HepG2 (cell line): ENCODE data around the gene TCAP. TPM values are rescaled to one million over a fixed set of nuclear protein-coding genes. Genes with fewer than 3 reads are reported as not detected.

Experiments used
- ARNT2 ChIP-seq: sonication (generic); formaldehyde crosslinking; IDR thresholded peaks from 2 replicates; pipeline ENCODE4 v1.8.0; 2022; ENCODE audit warnings: mild to moderate bottlenecking, low read depth, missing genetic modification reagents, moderate library complexity
- CEBPB ChIP-seq: IDR thresholded peaks from 2 replicates; pipeline ENCODE4 v1.6.1; 2011; ENCODE audit warnings: low read depth, low read length, improper control_type of control experiment, borderline replicate concordance
- CEBPG ChIP-seq: IDR thresholded peaks from 2 replicates; pipeline ENCODE4 v1.6.1; 2016
- ERF ChIP-seq: IDR thresholded peaks from 2 replicates; pipeline ENCODE4 v1.6.1; 2018; ENCODE audit warnings: missing biosample characterization, missing genetic modification reagents
- FOSL2 ChIP-seq: sonication (generic); formaldehyde crosslinking; IDR thresholded peaks from 2 replicates; pipeline ENCODE4 v1.4.0; 2020; ENCODE audit warnings: missing genetic modification reagents
- HNF4G ChIP-seq, 2 experiments: sonication (generic) in 1 of 2; formaldehyde crosslinking in 1 of 2; IDR thresholded peaks; 2 replicates each; pipeline versions ENCODE4 v1.4.0 to v1.6.1; 2011 to 2020; ENCODE audit warnings: borderline replicate concordance in 2 of 2, low read depth in 2 of 2, mild to moderate bottlenecking in 2 of 2, low read length in 1 of 2, missing genetic modification reagents in 1 of 2, moderate library complexity in 1 of 2
- HOXA3 ChIP-seq: sonication (generic); formaldehyde crosslinking; IDR thresholded peaks from 2 replicates; pipeline ENCODE4 v1.5.0; 2020; ENCODE audit warnings: missing genetic modification reagents
- MED1 ChIP-seq: sonication (generic); formaldehyde crosslinking; IDR thresholded peaks from 2 replicates; pipeline ENCODE4 v1.4.0; 2020; ENCODE audit warnings: missing genetic modification reagents
- NFKB2 ChIP-seq: sonication (generic); formaldehyde crosslinking; IDR thresholded peaks from 2 replicates; pipeline ENCODE4 v1.4.0; 2020; ENCODE audit warnings: missing genetic modification reagents, borderline replicate concordance
- ONECUT2 ChIP-seq: sonication (generic); formaldehyde crosslinking; IDR thresholded peaks from 2 replicates; pipeline ENCODE4 v1.4.0; 2020; ENCODE audit warnings: missing genetic modification reagents
- PHF21A ChIP-seq: sonication (generic); formaldehyde crosslinking; IDR thresholded peaks from 2 replicates; pipeline ENCODE4 v1.5.0; 2020; ENCODE audit warnings: mild to moderate bottlenecking, missing genetic modification reagents
- POLR2A ChIP-seq, 2 experiments: IDR thresholded peaks; 2 replicates each; pipeline ENCODE4 v1.6.1; 2011; ENCODE audit warnings: low read depth in 2 of 2, low read length in 2 of 2, mild to moderate bottlenecking in 1 of 2, moderate library complexity in 1 of 2; ENCODE audit not compliant: insufficient read depth in 1 of 2
- RBM39 ChIP-seq: fragments of 200-400 bp; formaldehyde crosslinking; IDR thresholded peaks from one replicate; pipeline ENCODE4 v1.6.1; 2018; ENCODE audit warnings: antibody characterized with exemption, mild to moderate bottlenecking, low read depth, low read length; ENCODE audit not compliant: poor library complexity, severe bottlenecking
- RFXAP ChIP-seq: sonication (generic); formaldehyde crosslinking; IDR thresholded peaks from 2 replicates; pipeline ENCODE4 v1.4.0; 2020; ENCODE audit warnings: missing genetic modification reagents, borderline replicate concordance
- SAP130 ChIP-seq: IDR thresholded peaks from 2 replicates; pipeline ENCODE4 v1.6.1; 2016; ENCODE audit warnings: low read depth
- SOX5 ChIP-seq: IDR thresholded peaks from 2 replicates; pipeline ENCODE4 v1.6.1; 2016; ENCODE audit warnings: borderline replicate concordance
- STAG1 ChIP-seq: sonication (generic); formaldehyde crosslinking; IDR thresholded peaks from 2 replicates; pipeline ENCODE4 v1.4.0; 2020; ENCODE audit warnings: missing genetic modification reagents
- TBL1XR1 ChIP-seq: fragments of 150-350 bp; IDR thresholded peaks from 2 replicates; pipeline ENCODE4 v1.6.1; 2014; ENCODE audit warnings: borderline replicate concordance, low read length; ENCODE audit not compliant: partially characterized antibody
- U2AF1 ChIP-seq: fragments of 200-400 bp; formaldehyde crosslinking; optimal IDR thresholded peaks from 2 replicates; pipeline ENCODE3; 2017; ENCODE audit warnings: mild to moderate bottlenecking, low read depth, low read length
- ZMYM4 ChIP-seq: sonication (generic); formaldehyde crosslinking; IDR thresholded peaks from 2 replicates; pipeline ENCODE4 v1.8.1; 2023; ENCODE audit warnings: mild to moderate bottlenecking, missing genetic modification reagents
- ZNF788 ChIP-seq: sonication (generic); formaldehyde crosslinking; IDR thresholded peaks from 2 replicates; pipeline ENCODE4 v1.5.0; 2020; ENCODE audit warnings: mild to moderate bottlenecking, missing genetic modification reagents, borderline replicate concordance
- polyA plus RNA-seq, 8 experiments: library from polyadenylated mRNA; depleted of rRNA in 3 of 8; stranded (reverse) in 7 of 8; unstranded in 1 of 8; fragments of >200 nt; fragmentation: Illumina TruSeq in 4 of 8; extraction: Trizol in 4 of 8; gene quantifications; 2 replicates each; pipeline versions ENCODE4 v1.2.1 to v1.2.3, GENCODE V29; 2011 to 2016; ENCODE audit warnings: low read depth in 4 of 8, missing spikeins in 1 of 8, mixed read lengths in 1 of 8; ENCODE audit not compliant: insufficient read depth in 1 of 8
- total RNA-seq, 5 experiments: library from RNA; depleted of rRNA; stranded (reverse); fragments of >200 nt; fragmentation: Illumina TruSeq; extraction: Trizol; gene quantifications; 2 replicates each; pipeline ENCODE4 v1.2.3, GENCODE V29; 2016; ENCODE audit warnings: low read depth in 1 of 5
- TF ChIP-seq, protein P1 (sequence below): IDR thresholded peaks from 2 replicates; pipeline ENCODE4 v1.4.0; 2020; ENCODE audit warnings: mild to moderate bottlenecking, missing genetic modification reagents
- TF ChIP-seq, protein P2 (sequence below): IDR thresholded peaks from 2 replicates; pipeline ENCODE4 v1.6.1; 2016; ENCODE audit warnings: mild to moderate bottlenecking
- TF ChIP-seq, protein P3 (sequence below): IDR thresholded peaks from 2 replicates; pipeline ENCODE4 v1.6.1; 2016; ENCODE audit warnings: missing compliant biosample characterization, missing genetic modification reagents, borderline replicate concordance

Gene TCAP
- total and polyA plus RNA-seq, 2 of the 13 experiments (the other 11 are each of a cell fraction or from before 2014, with no cell fraction given): 0.24 to 0.65 TPM

DNA sequence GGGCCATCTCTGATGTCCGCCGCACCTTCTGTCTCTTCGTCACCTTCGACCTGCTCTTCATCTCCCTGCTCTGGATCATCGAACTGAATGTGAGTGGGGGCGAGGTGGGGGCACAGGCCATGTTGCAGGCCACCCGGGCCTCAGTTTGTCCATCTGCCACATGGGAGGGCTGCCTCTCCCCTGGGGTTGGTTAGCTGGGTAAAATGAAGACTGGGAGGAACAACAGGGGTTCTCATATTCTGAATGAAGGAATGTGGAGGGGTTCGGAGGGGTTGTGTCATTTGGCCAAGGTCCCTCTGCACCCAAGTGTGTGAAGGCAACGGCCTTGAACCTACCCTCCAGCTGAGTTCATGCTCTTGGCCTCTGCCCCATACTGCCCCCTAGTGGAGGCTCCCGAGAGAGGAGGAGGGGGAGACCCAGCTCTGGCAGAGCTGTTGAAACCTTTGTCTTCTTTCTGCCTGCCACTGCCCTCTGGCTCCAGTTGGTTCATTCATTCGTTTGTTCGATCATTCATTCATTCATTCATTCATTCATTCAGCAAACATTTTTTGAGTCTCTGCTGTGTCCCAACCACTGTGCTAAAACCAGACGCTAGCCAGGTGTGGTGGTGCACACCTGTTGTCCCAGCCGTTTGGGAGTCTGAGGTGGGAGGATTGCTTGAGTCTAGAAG, 11.4 kb upstream of the TCAP start (continued):
- TF ChIP-seq, protein P1, sequence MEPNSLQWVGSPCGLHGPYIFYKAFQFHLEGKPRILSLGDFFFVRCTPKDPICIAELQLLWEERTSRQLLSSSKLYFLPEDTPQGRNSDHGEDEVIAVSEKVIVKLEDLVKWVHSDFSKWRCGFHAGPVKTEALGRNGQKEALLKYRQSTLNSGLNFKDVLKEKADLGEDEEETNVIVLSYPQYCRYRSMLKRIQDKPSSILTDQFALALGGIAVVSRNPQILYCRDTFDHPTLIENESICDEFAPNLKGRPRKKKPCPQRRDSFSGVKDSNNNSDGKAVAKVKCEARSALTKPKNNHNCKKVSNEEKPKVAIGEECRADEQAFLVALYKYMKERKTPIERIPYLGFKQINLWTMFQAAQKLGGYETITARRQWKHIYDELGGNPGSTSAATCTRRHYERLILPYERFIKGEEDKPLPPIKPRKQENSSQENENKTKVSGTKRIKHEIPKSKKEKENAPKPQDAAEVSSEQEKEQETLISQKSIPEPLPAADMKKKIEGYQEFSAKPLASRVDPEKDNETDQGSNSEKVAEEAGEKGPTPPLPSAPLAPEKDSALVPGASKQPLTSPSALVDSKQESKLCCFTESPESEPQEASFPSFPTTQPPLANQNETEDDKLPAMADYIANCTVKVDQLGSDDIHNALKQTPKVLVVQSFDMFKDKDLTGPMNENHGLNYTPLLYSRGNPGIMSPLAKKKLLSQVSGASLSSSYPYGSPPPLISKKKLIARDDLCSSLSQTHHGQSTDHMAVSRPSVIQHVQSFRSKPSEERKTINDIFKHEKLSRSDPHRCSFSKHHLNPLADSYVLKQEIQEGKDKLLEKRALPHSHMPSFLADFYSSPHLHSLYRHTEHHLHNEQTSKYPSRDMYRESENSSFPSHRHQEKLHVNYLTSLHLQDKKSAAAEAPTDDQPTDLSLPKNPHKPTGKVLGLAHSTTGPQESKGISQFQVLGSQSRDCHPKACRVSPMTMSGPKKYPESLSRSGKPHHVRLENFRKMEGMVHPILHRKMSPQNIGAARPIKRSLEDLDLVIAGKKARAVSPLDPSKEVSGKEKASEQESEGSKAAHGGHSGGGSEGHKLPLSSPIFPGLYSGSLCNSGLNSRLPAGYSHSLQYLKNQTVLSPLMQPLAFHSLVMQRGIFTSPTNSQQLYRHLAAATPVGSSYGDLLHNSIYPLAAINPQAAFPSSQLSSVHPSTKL (CRISPR knock-in tag): peak; percentile 49
- TF ChIP-seq ARNT2 (CRISPR knock-in tag) (0 out of 2 replicates have a peak, but pooled peaks have one; percentile 35), HNF4G (IDR thresholded peaks at IDR 0.05; ENCODE audit: borderline replicate concordance, low read depth, low read length) (peak; percentile 59; the same call in 1 of the 2 replicates), HNF4G (CRISPR knock-in tag; IDR thresholded peaks at IDR 0.05; ENCODE audit: borderline replicate concordance, low read depth) (peak; percentile 70; the same call in 1 of the 2 replicates), NFKB2 (CRISPR knock-in tag) (0 out of 2 replicates have a peak, but pooled peaks have one; percentile 11), ZMYM4 (CRISPR knock-in tag) (peak; percentile 48; the same call in 1 of the 2 replicates), RFXAP (CRISPR knock-in tag) (peak; percentile 64; the same call in 1 of the 2 replicates), SOX5 (CRISPR knock-in tag) (peak; percentile 57; the same call in 1 of the 2 replicates), STAG1 (CRISPR knock-in tag) (peak; percentile 59), U2AF1 (peak; percentile 59), POLR2A (IDR thresholded peaks at IDR 0.05; ENCODE audit: insufficient read depth in 1 of 2, low read depth in 2 of 2, low read length in 2 of 2) (no peak), HOXA3 (CRISPR knock-in tag) (peak; percentile 49; the same call in 1 of the 2 replicates), TBL1XR1 (peak; percentile 53), RBM39 (no peak), MED1 (CRISPR knock-in tag) (peak; percentile 40; the same call in 1 of the 2 replicates), ZNF788 (CRISPR knock-in tag) (peak; percentile 54; the same call in 1 of the 2 replicates), FOSL2 (CRISPR knock-in tag) (peak; percentile 39; the same call in 1 of the 2 replicates), ERF (CRISPR knock-in tag) (peak; percentile 76; the same call in 1 of the 2 replicates), CEBPB (0 out of 2 replicates have a peak, but pooled peaks have one; percentile 2), SAP130 (CRISPR knock-in tag) (peak; percentile 72), PHF21A (CRISPR knock-in tag) (0 out of 2 replicates have a peak, but pooled peaks have one; percentile 28), ONECUT2 (CRISPR knock-in tag) (no peak), CEBPG (CRISPR knock-in tag) (peak; percentile 62)
- TF ChIP-seq, protein P2, sequence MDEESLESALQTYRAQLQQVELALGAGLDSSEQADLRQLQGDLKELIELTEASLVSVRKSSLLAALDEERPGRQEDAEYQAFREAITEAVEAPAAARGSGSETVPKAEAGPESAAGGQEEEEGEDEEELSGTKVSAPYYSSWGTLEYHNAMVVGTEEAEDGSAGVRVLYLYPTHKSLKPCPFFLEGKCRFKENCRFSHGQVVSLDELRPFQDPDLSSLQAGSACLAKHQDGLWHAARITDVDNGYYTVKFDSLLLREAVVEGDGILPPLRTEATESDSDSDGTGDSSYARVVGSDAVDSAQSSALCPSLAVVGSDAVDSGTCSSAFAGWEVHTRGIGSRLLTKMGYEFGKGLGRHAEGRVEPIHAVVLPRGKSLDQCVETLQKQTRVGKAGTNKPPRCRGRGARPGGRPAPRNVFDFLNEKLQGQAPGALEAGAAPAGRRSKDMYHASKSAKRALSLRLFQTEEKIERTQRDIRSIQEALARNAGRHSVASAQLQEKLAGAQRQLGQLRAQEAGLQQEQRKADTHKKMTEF (CRISPR knock-in tag): 0 out of 2 replicates have a peak, but pooled peaks have one; percentile 23
- TF ChIP-seq, protein P3, sequence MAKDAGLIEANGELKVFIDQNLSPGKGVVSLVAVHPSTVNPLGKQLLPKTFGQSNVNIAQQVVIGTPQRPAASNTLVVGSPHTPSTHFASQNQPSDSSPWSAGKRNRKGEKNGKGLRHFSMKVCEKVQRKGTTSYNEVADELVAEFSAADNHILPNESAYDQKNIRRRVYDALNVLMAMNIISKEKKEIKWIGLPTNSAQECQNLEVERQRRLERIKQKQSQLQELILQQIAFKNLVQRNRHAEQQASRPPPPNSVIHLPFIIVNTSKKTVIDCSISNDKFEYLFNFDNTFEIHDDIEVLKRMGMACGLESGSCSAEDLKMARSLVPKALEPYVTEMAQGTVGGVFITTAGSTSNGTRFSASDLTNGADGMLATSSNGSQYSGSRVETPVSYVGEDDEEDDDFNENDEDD (CRISPR knock-in tag): no peak
